Right lobe of liver (tissue), 4 donors: Measurements from ENCODE around the gene CNOT4.

Source experiments
- CTCF ChIP-seq, 4 donors: fragments of 200-600 bp in 3 of 4; fragments of 450-650 bp in 1 of 4; IDR thresholded peaks; one replicate each; pipeline versions ENCODE4 v1.5.1 to v1.8.0; 2016 to 2022; ENCODE audit warnings: antibody characterized with exemption in 4 of 4, mild to moderate bottlenecking in 2 of 4
- POLR2A ChIP-seq: fragments of 450-650 bp; IDR thresholded peaks from one replicate; pipeline ENCODE4 v1.6.1; 2017; ENCODE audit warnings: antibody characterized with exemption, mild to moderate bottlenecking
- donor health status: DM: no; HTN: no; CAD: no.
- donor health status: DM: no; HTN: no; CAD: no.
- donor health status: DM: no; HTN: yes; CAD: no.

- TF ChIP-seq CTCF (IDR thresholded peaks at IDR 0.05) = no peak
- no peak for TF ChIP-seq POLR2A
These were observed 19.1 kb downstream of the CNOT4 start for GRCh38 chr7:135490783-135491182.
